ENCODE results near the gene PCDHA4. TPM values are rescaled to one million over a fixed set of nuclear protein-coding genes. Genes with fewer than 3 reads are reported as not detected.
"Not testable (repeated sequence)": the region's sequence is repeated elsewhere in the genome, so short reads cannot be mapped to it uniquely, and the experiment has no call there.

PCDHA4 gene
- under 1 TPM in 2 of 3 donors, not detected in 1; 0.08 to 0.14 TPM for total RNA-seq

DNA sequence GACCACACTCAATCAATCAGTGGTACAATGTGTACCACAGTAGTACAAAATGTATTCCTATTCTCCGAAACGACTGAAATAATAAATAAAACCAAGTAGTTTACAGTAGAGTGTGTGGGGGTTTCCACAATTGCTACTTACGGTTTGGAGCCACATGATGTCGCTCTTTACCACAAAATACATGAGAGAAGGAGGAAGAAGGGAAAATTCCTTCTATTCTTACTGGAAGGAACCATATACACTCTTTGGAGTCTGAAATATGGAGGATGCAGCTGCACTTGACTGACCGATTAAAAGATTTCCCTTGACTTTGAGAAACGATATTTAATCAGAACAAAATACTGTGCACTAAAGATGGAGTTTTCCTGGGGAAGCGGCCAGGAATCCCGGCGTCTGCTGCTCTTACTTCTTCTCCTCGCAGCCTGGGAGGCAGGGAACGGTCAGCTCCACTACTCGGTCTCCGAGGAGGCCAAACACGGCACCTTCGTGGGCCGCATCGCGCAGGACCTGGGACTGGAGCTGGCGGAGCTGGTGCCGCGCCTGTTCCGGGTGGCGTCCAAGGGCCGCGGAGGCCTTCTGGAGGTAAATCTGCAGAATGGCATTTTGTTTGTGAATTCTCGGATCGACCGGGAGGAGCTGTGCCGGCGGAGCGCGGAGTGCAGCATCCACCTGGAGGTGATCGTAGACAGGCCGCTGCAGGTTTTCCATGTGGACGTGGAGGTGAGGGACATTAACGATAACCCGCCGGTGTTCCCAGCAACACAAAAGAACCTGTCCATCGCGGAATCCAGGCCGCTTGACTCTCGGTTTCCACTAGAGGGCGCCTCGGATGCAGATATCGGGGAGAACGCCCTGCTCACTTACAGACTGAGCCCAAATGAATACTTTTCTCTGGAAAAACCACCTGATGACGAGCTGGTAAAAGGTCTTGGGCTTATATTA lies at the start of gene PCDHA4:
PCDHA4 (plus strand) TSS at position 235 of the 942 bp plus-strand sequence.
- H3K27me3 Mint-ChIP-seq (ENCODE audit: low read depth), result peaks cover 25% of the 10 kb centered on the region
- peaks cover 26% of the 10 kb centered on the region for H3K9me3 Mint-ChIP-seq
- no peaks in the 10 kb centered on the region for H3K4me1 Mint-ChIP-seq (ENCODE audit: low read depth)
- H3K36me3 Mint-ChIP-seq (ENCODE audit: insufficient read depth), result peaks cover 2% of the 10 kb centered on the region
- H3K4me3 Mint-ChIP-seq, result no peak within 1 kb of the TSS
- DNase-seq (no peak), ATAC-seq (no peak)

DNA sequence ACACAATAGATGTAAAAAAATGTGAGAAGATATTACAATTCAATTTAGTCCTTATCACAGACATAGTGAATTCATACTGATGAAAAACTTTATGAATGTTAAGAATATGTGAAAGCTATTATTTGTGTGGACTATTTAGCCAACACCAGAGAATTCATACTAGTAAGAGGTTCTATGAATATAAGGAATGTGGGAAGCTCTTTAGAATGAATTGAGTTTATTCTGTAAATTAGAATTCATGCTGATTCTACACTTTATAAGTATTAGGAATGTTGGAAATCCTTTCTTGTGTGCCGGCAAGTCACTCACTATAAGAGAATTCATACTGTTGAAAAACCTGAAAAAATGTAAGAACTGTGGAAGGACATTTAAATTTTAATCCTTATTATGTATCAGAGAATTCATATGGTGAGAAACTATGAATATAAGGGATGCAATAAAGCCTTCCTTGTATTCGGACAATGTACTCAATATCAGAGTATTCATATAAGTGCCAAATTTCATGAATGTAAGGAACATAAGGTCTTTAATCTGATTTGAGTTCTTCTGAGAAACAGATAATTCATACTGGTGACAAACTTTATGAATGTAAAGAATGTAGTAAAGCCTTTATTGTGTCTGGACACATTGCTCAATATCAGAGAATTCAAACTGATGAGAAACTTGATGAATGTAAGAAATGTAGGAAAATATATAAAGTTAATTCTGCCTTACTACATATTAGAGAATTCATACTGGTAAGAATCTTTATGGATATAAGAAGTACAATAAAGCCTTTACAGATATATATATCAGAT lies 42.5 kb upstream of the PCDHA4 start:
- no peak overlapping the region for H3K4me3 Mint-ChIP-seq
- peaks cover 1% of the 10 kb centered on the region for H3K36me3 Mint-ChIP-seq (ENCODE audit: insufficient read depth)
- no peaks in the 10 kb centered on the region for H3K27me3 Mint-ChIP-seq (ENCODE audit: low read depth)
- peaks cover 43% of the 10 kb centered on the region for H3K9me3 Mint-ChIP-seq
- H3K4me1 Mint-ChIP-seq (ENCODE audit: low read depth), result no peaks in the 10 kb centered on the region
- ATAC-seq (no peak), DNase-seq (no peak)

DNA sequence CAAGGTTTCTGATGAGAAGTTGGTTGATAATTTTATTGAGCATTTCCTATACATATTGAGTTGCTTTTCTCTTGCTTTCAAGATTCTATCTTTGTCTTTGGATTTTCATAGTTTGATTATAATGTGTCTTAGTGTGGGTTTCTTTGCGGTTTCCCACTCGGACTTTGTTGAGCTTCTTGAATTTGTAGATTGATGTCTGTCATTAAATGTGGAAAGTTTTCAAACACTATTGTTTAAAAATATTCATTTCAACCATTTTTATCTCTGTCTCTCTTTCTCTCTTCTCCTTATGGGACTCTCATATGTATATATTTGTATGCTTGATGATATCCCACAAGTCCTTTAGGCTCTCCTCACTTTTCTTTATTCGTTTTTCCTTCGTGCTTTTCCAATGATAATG lies 39.4 kb upstream of the PCDHA4 start:
- no peaks in the 10 kb centered on the region for H3K4me1 Mint-ChIP-seq (ENCODE audit: low read depth)
- ATAC-seq, result no peak
- no peak overlapping the region for H3K4me3 Mint-ChIP-seq
- H3K36me3 Mint-ChIP-seq (ENCODE audit: insufficient read depth), result peaks cover 3% of the 10 kb centered on the region
- H3K9me3 Mint-ChIP-seq, result peaks cover 65% of the 10 kb centered on the region
- H3K27me3 Mint-ChIP-seq (ENCODE audit: low read depth), result no peaks in the 10 kb centered on the region
- no peak for DNase-seq

DNA sequence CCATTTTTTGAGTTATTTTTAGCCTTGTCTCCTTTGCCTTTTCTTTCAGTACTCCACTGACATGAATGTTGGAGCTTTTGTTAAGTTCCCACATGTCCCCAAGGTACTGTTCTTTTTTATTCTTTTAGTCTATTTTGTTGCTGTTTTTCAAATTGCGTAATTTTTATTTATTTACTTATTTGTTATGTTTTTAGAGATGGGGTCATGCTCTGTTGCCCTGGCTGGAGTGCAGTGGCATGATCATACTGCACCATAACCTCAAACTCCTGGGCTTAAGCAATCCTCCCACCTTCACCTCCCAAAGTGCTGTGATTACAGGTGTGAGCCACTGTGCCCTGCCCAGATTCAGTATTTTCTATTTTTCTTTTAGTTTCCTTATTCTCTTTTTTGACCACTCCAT lies 26.4 kb upstream of the PCDHA4 start:
- no peak for DNase-seq
- Mint-ChIP-seq H3K9me3 (peaks cover 68% of the 10 kb centered on the region), H3K4me3 (no peak overlapping the region), H3K27me3 (ENCODE audit: low read depth) (peaks cover 10% of the 10 kb centered on the region), H3K4me1 (ENCODE audit: low read depth) (no peaks in the 10 kb centered on the region), H3K36me3 (ENCODE audit: insufficient read depth) (peaks cover 2% of the 10 kb centered on the region)
- no peak for ATAC-seq

DNA sequence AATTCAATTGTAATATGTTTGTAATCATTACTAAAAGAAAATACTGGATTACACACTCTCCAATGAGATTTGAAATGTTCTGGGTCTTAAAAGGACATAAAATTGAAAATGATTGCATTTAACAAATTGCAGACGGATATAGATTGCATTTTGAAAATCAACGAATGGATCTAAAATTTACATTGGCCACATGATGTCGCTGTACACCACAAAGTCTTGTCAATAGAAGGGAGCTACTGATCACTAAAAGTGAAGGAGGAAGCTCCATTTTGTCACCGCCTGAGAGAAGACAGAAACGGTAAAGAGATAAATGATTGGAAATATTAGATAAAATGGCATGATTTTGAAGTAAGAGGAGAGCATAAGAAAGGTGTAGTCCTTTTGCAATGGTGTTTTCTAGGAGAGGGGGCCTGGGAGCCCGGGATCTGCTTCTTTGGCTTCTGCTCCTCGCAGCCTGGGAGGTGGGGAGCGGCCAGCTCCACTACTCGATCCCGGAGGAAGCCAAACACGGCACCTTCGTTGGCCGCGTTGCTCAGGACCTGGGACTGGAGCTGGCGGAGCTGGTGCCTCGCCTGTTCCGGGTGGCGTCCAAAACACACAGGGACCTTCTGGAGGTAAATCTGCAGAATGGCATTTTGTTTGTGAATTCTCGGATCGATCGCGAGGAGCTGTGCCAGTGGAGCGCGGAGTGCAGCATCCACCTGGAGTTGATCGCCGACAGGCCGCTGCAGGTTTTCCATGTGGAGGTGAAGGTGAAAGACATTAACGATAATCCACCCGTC lies 20.8 kb upstream of the PCDHA4 start, which contains the start of gene PCDHA1:
PCDHA1 (plus strand) TSS at position 236 of the 782 bp plus-strand sequence.
- H3K27me3 Mint-ChIP-seq (ENCODE audit: low read depth), result peaks cover 30% of the 10 kb centered on the region
- ATAC-seq, result no peak
- DNase-seq, result no peak
- H3K9me3 Mint-ChIP-seq, result peaks cover 46% of the 10 kb centered on the region
- peaks cover 2% of the 10 kb centered on the region for H3K4me1 Mint-ChIP-seq (ENCODE audit: low read depth)
- H3K36me3 Mint-ChIP-seq (ENCODE audit: insufficient read depth), result peaks cover 4% of the 10 kb centered on the region
- H3K4me3 Mint-ChIP-seq, result no peak within 1 kb of the TSS

DNA sequence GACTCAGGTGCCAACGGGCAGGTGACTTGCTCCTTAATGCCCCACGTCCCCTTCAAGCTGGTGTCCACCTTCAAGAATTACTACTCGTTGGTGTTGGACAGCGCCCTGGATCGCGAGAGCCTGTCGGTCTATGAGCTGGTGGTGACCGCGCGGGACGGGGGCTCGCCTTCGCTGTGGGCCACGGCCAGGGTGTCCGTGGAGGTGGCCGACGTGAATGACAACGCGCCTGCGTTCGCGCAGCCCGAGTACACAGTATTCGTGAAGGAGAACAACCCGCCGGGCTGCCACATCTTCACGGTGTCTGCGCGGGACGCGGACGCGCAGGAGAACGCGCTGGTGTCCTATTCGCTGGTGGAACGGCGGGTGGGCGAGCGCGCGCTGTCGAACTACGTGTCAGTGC lies 19.4 kb upstream of the PCDHA4 start:
- not testable (repeated sequence) for H3K4me1 Mint-ChIP-seq (ENCODE audit: low read depth); H3K4me3 Mint-ChIP-seq; DNase-seq; H3K36me3 Mint-ChIP-seq (ENCODE audit: insufficient read depth); ATAC-seq
- Mint-ChIP-seq H3K27me3 (ENCODE audit: low read depth) (peaks cover 39% of the 10 kb centered on the region), H3K9me3 (peaks cover 46% of the 10 kb centered on the region)

DNA sequence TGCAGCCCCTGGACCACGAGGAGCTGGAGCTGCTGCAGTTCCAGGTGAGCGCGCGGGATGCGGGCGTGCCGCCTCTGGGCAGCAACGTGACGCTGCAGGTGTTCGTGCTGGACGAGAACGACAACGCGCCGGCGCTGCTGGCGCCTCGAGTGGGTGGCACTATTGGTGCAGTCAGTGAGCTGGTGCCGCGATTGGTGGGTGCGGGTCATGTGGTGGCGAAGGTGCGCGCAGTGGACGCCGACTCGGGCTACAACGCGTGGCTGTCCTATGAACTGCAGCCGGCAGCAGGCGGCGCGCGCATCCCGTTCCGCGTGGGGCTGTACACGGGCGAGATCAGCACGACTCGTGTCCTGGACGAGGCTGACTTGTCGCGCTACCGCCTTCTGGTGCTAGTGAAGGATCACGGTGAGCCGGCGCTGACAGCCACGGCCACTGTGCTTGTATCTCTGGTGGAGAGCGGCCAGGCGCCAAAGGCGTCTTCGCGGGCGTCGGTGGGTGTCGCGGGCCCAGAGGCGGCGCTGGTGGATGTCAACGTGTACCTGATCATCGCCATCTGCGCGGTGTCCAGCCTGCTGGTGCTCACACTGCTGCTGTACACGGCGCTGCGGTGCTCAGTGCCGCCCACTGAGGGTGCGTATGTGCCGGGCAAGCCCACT lies 18.9 kb upstream of the PCDHA4 start:
- not testable (repeated sequence) for DNase-seq
- H3K9me3 Mint-ChIP-seq, result peaks cover 46% of the 10 kb centered on the region
- H3K27me3 Mint-ChIP-seq (ENCODE audit: low read depth), result peaks cover 43% of the 10 kb centered on the region

DNA sequence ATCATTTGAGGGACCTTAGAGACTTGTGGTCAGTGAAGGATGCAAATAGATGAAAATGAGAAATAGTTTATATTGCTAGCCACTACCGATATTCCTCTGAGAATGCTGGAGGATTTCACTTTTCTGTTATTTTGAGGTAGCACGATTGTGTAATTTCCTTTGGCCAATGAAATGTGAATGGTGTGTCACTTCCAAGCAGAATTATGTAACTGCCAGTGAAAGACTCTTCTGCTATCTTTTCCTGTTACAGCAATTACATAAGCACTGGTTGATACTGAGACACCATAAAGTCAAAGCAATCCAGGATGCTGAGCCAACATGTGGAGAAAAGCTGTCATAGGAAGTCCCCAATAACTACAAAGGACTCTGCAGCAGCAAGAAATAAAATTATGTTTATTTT lies 15.8 kb upstream of the PCDHA4 start:
- ATAC-seq (no peak), DNase-seq (no peak)
- Mint-ChIP-seq H3K27me3 (ENCODE audit: low read depth) (peaks cover 45% of the 10 kb centered on the region), H3K4me3 (no peak overlapping the region), H3K9me3 (peaks cover 45% of the 10 kb centered on the region), H3K4me1 (ENCODE audit: low read depth) (no peaks in the 10 kb centered on the region), H3K36me3 (ENCODE audit: insufficient read depth) (peaks cover 5% of the 10 kb centered on the region)

More for the DNA sequence above, 18.9 kb upstream of the PCDHA4 start:
- H3K4me1 Mint-ChIP-seq (ENCODE audit: low read depth); H3K36me3 Mint-ChIP-seq (ENCODE audit: insufficient read depth); H3K4me3 Mint-ChIP-seq; ATAC-seq: not testable (repeated sequence)

DNA sequence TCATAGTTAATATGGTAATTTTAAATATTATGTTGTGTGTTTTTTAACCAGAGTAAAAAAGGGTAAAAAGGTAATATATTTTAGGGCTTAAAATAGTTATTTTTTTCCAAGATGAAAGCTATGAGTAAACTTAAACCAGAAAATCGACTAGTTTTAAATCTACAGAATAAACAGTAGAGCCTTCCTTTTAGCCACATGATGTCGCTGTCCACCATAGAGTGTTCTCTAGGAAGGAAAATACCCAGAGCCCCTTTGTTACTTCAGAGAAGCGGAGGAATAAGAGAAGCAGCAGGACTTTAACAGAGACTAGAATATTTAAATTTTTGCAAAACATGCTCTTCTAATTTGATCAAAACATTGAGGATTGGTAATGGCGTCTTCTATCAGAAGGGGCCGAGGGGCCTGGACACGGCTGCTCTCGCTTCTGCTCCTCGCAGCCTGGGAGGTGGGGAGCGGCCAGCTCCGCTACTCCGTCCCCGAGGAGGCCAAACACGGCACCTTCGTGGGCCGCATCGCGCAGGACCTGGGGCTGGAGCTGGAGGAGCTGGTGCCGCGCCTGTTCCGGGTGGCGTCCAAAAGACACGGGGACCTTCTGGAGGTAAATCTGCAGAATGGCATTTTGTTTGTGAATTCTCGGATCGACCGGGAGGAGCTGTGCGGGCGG lies 12.1 kb upstream of the PCDHA4 start, which contains the start of gene PCDHA2:
PCDHA2 (plus strand) TSS at position 258 of the 664 bp plus-strand sequence.
- Mint-ChIP-seq H3K9me3 (peaks cover 41% of the 10 kb centered on the region), H3K4me3 (no peak within 1 kb of the TSS), H3K36me3 (ENCODE audit: insufficient read depth) (peaks cover 3% of the 10 kb centered on the region), H3K4me1 (ENCODE audit: low read depth) (no peaks in the 10 kb centered on the region), H3K27me3 (ENCODE audit: low read depth) (peaks cover 35% of the 10 kb centered on the region)
- ATAC-seq, result no peak
- no peak for DNase-seq

DNA sequence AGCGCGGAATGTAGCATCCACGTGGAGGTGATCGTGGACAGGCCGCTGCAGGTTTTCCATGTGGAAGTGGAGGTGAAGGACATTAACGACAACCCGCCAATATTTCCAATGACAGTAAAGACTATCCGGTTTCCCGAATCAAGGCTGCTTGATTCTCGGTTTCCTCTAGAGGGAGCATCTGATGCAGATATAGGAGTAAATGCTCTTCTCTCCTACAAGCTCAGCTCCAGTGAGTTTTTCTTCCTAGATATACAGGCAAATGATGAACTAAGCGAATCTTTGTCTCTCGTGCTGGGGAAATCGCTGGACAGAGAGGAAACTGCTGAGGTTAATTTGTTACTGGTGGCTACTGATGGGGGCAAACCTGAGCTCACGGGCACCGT lies 11.6 kb upstream of the PCDHA4 start:
- Mint-ChIP-seq H3K36me3 (ENCODE audit: insufficient read depth) (peaks cover 2% of the 10 kb centered on the region), H3K4me3 (no peak overlapping the region)
- no peak for DNase-seq

DNA sequence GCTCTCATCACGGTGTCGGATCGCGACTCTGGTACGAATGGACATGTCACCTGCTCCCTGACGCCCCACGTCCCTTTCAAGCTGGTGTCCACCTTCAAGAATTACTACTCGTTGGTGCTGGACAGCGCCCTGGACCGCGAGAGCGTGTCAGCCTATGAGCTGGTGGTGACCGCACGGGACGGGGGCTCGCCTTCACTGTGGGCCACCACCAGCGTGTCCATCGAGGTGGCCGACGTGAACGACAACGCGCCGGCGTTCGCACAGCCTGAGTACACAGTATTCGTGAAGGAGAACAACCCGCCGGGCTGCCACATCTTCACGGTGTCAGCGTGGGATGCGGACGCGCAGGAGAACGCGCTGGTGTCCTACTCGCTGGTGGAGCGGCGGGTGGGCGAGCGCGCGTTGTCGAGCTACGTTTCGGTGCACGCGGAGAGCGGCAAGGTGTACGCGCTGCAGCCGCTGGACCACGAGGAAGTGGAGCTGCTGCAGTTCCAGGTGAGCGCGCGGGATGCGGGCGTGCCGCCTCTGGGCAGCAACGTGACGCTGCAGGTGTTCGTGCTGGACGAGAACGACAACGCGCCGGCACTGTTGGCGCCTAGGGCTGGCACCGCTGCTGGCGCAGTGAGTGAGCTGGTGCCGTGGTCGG lies 10.7 kb upstream of the PCDHA4 start:
- H3K4me1 Mint-ChIP-seq (ENCODE audit: low read depth); H3K36me3 Mint-ChIP-seq (ENCODE audit: insufficient read depth); ATAC-seq; DNase-seq; H3K4me3 Mint-ChIP-seq: not testable (repeated sequence)
- H3K9me3 Mint-ChIP-seq, result peaks cover 36% of the 10 kb centered on the region
- peaks cover 33% of the 10 kb centered on the region for H3K27me3 Mint-ChIP-seq (ENCODE audit: low read depth)

More for the DNA sequence above, 11.6 kb upstream of the PCDHA4 start:
- no peak for ATAC-seq
- Mint-ChIP-seq H3K27me3 (ENCODE audit: low read depth) (peaks cover 36% of the 10 kb centered on the region), H3K9me3 (peaks cover 43% of the 10 kb centered on the region), H3K4me1 (ENCODE audit: low read depth) (no peaks in the 10 kb centered on the region)

DNA sequence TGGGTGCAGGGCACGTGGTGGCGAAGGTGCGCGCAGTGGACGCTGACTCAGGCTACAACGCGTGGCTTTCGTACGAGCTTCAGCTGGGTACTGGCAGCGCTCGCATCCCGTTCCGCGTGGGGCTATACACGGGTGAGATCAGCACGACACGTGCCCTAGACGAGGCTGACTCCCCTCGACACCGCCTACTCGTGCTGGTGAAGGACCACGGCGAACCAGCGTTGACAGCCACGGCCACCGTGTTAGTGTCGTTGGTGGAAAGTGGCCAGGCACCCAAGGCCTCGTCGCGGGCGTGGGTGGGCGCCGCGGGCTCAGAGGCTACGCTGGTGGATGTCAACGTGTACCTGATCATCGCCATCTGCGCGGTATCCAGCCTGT lies 10.2 kb upstream of the PCDHA4 start:
- Mint-ChIP-seq H3K4me1 (ENCODE audit: low read depth) (no peaks in the 10 kb centered on the region), H3K27me3 (ENCODE audit: low read depth) (peaks cover 32% of the 10 kb centered on the region), H3K4me3 (no peak overlapping the region), H3K9me3 (peaks cover 34% of the 10 kb centered on the region), H3K36me3 (ENCODE audit: insufficient read depth) (peaks cover 2% of the 10 kb centered on the region)
- DNase-seq (no peak), ATAC-seq (no peak)

All from activated T-cell treated with anti-CD3 and anti-CD28 coated beads, Interleukin-2, amount 50 U/mL, for 4 hours (primary cell).